GM10248 (cell line): ENCODE measurements around the gene CYB5R4.

Experiments
- CTCF ChIA-PET: fragments of 300-600 bp; sonication (Branson Sonifier 250); formaldehyde crosslinking; extraction: SDS; loops from one replicate; lab custom pipeline; 2021; ENCODE audit warnings: antibody characterized with exemption; lab: Yijun Ruan, JAX
- POLR2A ChIA-PET: fragments of 350-650 bp; sonication (Branson Sonifier 250); formaldehyde crosslinking; extraction: SDS; loops from one replicate; lab custom pipeline; 2020; ENCODE audit warnings: antibody characterized with exemption; lab: Yijun Ruan, JAX
- DNase-seq: peaks from one replicate; pipeline ENCODE4 v3.0.0; 2012; ENCODE audit errors: extremely low spot score
- TF ChIP-seq, protein P1 (sequence below): IDR thresholded peaks from 2 replicates; pipeline ENCODE4 v1.5.1; 2012; ENCODE audit warnings: mild to moderate bottlenecking, low read depth; ENCODE audit errors: extremely low read depth, missing control alignments, control extremely low read depth

The CYB5R4 gene

GRCh38 chr6:83859410-83860358 is at the start of gene CYB5R4:
CYB5R4 (plus strand) TSS chr6:83859689; CDS start chr6:83859783, 94 bp downstream.
- ChIA-PET CTCF (interaction anchor here (0.8 to 3.3 kb wide), 13 partner anchors 10 to 1671 kb away, joined by 3 to 15 read pairs (median 4); partner anchors contain the start of genes CEP162 and UBE3D), POLR2A (interaction anchor here (0.8 to 1.3 kb wide), 3 partner anchors 14 to 1819 kb away, joined by 3 to 12 read pairs (median 5); partner anchors contain the start of gene CEP162)
- DNase-seq, result peak; percentile 96
- TF ChIP-seq, protein P1, sequence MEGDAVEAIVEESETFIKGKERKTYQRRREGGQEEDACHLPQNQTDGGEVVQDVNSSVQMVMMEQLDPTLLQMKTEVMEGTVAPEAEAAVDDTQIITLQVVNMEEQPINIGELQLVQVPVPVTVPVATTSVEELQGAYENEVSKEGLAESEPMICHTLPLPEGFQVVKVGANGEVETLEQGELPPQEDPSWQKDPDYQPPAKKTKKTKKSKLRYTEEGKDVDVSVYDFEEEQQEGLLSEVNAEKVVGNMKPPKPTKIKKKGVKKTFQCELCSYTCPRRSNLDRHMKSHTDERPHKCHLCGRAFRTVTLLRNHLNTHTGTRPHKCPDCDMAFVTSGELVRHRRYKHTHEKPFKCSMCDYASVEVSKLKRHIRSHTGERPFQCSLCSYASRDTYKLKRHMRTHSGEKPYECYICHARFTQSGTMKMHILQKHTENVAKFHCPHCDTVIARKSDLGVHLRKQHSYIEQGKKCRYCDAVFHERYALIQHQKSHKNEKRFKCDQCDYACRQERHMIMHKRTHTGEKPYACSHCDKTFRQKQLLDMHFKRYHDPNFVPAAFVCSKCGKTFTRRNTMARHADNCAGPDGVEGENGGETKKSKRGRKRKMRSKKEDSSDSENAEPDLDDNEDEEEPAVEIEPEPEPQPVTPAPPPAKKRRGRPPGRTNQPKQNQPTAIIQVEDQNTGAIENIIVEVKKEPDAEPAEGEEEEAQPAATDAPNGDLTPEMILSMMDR, result no peak

DNA sequence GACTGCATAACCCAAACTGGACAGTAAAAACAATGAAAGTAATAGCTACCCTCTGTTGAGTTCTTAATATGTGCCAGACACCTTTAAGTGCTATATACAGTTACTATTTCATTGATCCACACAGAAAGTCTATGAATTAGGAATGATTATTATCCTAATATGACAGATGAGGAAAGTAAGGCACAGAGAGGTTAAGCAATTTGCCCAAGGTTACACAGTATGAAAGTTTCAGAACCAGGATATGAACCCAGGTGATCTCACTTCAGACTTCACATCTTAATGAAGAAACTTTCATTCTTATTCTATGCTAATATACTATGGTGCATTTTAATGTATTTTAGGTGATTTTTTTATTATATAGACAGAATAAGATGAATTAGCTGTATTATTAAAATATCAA is 46.9 kb upstream of the CYB5R4 start:
- ChIA-PET POLR2A (no interaction called here), CTCF (no interaction called here)
- DNase-seq, result no peak
- TF ChIP-seq, protein P1, result no peak

DNA sequence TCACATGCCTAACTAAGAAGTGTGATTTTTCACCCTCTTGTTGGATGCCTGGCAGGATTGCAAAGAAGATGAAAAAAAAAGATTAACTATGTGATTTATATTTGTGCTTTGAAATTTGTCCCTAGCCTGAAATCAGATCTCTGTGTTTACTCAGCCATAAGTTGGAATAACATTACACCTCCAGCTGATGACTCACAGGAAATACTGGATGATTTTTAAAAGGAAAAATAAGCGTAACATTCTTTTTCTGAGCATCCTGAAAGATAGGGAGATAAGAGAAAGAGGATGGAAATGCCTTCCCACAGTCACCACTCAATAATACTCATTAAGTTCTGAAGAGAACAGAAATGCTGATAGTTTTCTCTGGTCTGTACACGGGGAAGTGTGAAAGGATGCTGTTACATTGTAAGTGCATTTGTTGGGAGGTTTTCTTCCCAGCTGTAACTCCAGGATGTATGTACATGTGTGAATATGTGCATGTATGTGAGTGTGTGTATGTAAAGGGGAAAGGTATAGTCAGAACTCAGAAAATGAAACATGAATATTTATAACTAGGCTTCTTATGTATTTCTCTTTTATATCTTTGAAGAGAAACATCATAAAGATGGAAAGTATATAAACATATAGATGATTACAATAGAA is 43.7 kb upstream of the CYB5R4 start:
- no peak for DNase-seq
- TF ChIP-seq, protein P1, result no peak
- ChIA-PET POLR2A (no interaction called here), CTCF (no interaction called here)

DNA sequence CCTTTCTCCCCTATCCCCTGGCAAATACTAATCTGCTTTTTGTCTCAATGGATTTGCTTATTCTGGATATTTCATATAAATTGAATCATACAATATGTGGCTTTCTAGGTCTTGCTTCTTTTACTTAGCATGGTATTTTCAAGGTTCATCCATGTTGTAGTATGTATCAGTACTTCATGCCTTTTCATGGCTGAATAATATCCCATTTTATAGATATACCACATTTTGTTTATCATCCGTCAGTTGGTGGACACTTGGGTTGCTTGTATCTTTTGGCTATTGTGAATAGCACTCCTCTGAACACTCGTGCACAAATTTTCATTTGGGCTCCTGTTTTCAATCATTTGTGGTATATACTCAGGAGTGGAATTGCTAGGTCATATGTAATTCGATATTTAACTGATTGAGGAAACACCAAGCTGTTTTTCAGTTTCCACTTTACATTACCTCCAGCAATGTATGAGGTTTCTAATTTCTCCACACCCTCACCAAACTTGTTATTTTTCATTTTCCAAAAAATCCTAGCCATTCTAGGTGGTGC is 36.8 kb upstream of the CYB5R4 start:
- TF ChIP-seq, protein P1, result no peak
- no peak for DNase-seq
- ChIA-PET POLR2A (no interaction called here), CTCF (no interaction called here)

DNA sequence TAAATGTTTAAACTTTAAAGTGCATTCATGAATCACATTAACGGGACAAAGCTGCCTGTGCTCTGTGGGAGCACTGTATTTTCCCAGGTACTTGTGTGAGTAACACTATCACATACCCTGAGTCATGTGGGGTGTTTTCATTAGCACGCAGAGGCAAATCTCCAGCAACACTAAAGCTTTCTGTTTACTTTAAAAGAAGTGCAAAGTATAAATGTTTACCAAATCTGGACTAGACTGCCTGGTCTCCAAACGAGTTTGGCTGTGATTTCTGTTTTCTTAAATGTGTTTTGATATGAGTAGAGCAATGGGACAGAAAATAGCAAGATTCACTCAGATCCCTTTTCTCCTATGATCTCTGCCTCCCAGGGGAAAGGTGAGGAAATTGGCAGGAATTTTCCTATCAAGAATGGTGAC is 35.1 kb upstream of the CYB5R4 start:
- ChIA-PET CTCF (no interaction called here), POLR2A (no interaction called here)
- no peak for DNase-seq

DNA sequence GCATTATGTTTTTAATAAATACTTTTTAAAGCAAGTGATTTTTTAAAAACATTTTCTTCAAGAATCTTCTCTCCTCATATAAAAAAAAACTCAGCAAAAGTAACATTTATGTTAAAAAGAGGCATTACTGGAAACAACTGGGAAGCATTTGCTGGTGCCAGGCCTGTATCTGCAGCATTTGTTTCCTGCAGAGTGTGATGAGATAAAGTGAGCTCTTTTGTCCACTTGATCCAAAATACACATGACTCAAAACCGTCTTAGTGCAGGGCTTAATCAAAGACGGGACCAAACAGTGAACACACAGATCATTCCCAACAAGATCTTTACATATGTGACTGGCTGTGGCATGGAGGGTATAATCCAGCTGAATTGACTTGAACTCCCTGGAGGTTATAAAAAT is 34.7 kb upstream of the CYB5R4 start:
- no peak for DNase-seq
- ChIA-PET CTCF (no interaction called here), POLR2A (no interaction called here)
- TF ChIP-seq, protein P1, result no peak

More for the DNA sequence above, 35.1 kb upstream of the CYB5R4 start:
- TF ChIP-seq, protein P1, result no peak
